Loucy (cell line): ENCODE data around the gene ANKUB1.

Experiments used
- CTCF ChIP-seq: fragments of 200-600 bp; sonication (generic); conservative IDR thresholded peaks from 2 replicates; pipeline ENCODE4 v1.5.1; 2014; ENCODE audit warnings: mild to moderate bottlenecking, antibody characterized with exemption, low read length
- EZH2phosphoT487 ChIP-seq: fragments of 200-600 bp; IDR thresholded peaks from 2 replicates; pipeline ENCODE4 v1.6.1; 2018; ENCODE audit warnings: antibody characterized with exemption, mild to moderate bottlenecking, moderate library complexity, borderline replicate concordance

GRCh38 chr3:149713730-149714654 lies 78.4 kb downstream of the ANKUB1 start:
- TF ChIP-seq CTCF (no peak), EZH2phosphoT487 (no peak)
